K562 (cell line): ENCODE data around the gene CFHR4. TPM values are rescaled to one million over a fixed set of nuclear protein-coding genes. Genes with fewer than 3 reads are reported as not detected.

Source experiments
- ATAC-seq: fragments of 200-7000 bp; cut with Tn5 transposase; 3 replicates; pipeline ENCODE4 v1.9.1; 2020; ENCODE audit warnings: moderate library complexity
- BruUV-seq: library from RNA; stranded (reverse); fragments of 400-500 nt; replicated peaks from 2 replicates; lab custom pipeline; 2021; lab: Mats Ljungman, UMichigan
- CTCF ChIA-PET: fragments of 300-600 bp; formaldehyde crosslinking; extraction: SDS; loops from one replicate; lab custom pipeline; 2021; ENCODE audit warnings: low intra/inter-chr PET ratio; lab: Yijun Ruan, JAX
- POLR2A ChIA-PET: fragments of 300-600, 350-650 bp; sonication (Branson Sonifier 250); formaldehyde crosslinking; extraction: SDS; loops from one replicate; lab custom pipeline; 2021; ENCODE audit warnings: antibody characterized with exemption, inconsistent platforms; lab: Yijun Ruan, JAX
- DNase-seq, 4 experiments: peaks; one replicate each; pipeline versions ENCODE4 v3.0.0 to v3.0.0-alpha.2; 2011 to 2018; ENCODE audit warnings: low spot score in 3 of 4, mixed read lengths in 3 of 4; ENCODE audit errors: extremely low read depth in 1 of 4
- FAIRE-seq: peaks from 2 replicates; lab custom pipeline; 2011; peaks lifted over from hg19 to GRCh38; lab: Jason Lieb, UNC
- H2AFZ ChIP-seq: 2 replicates; pipeline ENCODE4 v1.6.0; 2011; ENCODE audit warnings: low read depth, low read length, control low read depth, inconsistent platforms
- H3K27ac ChIP-seq: fragments of 200-600 bp; 3 replicates; pipeline ENCODE4 v1.8.0; 2011; ENCODE audit warnings: low read depth, mild to moderate bottlenecking, control low read depth, inconsistent platforms, low read length, moderate library complexity, mixed read lengths; ENCODE audit errors: extremely low read depth
- H3K27me3 ChIP-seq, 2 experiments: fragments of 300-600 bp in 1 of 2; 2 replicates in 1 of 2; 3 replicates in 1 of 2; pipeline versions ENCODE4 v1.6.0 to v1.8.0; 2011; ENCODE audit warnings: inconsistent platforms in 2 of 2, low read length in 2 of 2, mild to moderate bottlenecking in 1 of 2, mixed read lengths in 1 of 2, moderate library complexity in 1 of 2; ENCODE audit not compliant: control insufficient read depth in 2 of 2, insufficient read depth in 2 of 2
- H3K36me3 ChIP-seq: fragments of 300-600 bp; 3 replicates; pipeline ENCODE4 v1.8.0; 2011; ENCODE audit warnings: mild to moderate bottlenecking, low read length, inconsistent platforms; ENCODE audit not compliant: control insufficient read depth, insufficient read depth
- H3K4me1 ChIP-seq, 2 experiments: fragments of 200-600 bp in 1 of 2; replicated peaks in 1 of 2; 2 replicates in 1 of 2; 3 replicates in 1 of 2; pipeline versions ENCODE4 v1.5.1 to v1.8.0; 2011; ENCODE audit warnings: inconsistent platforms in 2 of 2, low read length in 2 of 2, mild to moderate bottlenecking in 1 of 2, mixed read lengths in 1 of 2, moderate library complexity in 1 of 2; ENCODE audit not compliant: control insufficient read depth in 2 of 2, insufficient read depth in 2 of 2
- H3K4me2 ChIP-seq: 2 replicates; pipeline ENCODE4 v1.6.1; 2011; ENCODE audit warnings: low read length, control low read depth, inconsistent platforms, mixed read lengths; ENCODE audit not compliant: insufficient read depth
- H3K4me3 ChIP-seq: fragments of 200-600 bp; sonication (generic), shearing (Covaris generic); 2 replicates; pipeline ENCODE4 v1.5.1; 2016; ENCODE audit warnings: control low read depth, inconsistent platforms
- H3K79me2 ChIP-seq: fragments of 200-600 bp; 3 replicates; pipeline ENCODE4 v1.8.0; 2011; ENCODE audit warnings: low read length, inconsistent platforms; ENCODE audit not compliant: control insufficient read depth, insufficient read depth
- H3K9ac ChIP-seq, 2 experiments: 2 replicates each; pipeline versions ENCODE4 v1.6.0 to v1.6.1; 2011; ENCODE audit warnings: low read depth in 2 of 2, low read length in 2 of 2, control low read depth in 1 of 2, inconsistent platforms in 1 of 2, mild to moderate bottlenecking in 1 of 2, mixed read lengths in 1 of 2; ENCODE audit not compliant: insufficient read depth in 1 of 2
- H3K9me1 ChIP-seq: one replicate; pipeline ENCODE4 v1.6.0; 2011; ENCODE audit warnings: inconsistent platforms, mild to moderate bottlenecking, low read length, moderate library complexity; ENCODE audit not compliant: control insufficient read depth, insufficient read depth
- H3K9me3 ChIP-seq: replicated peaks from 2 replicates; pipeline ENCODE4 v1.5.1; 2011; ENCODE audit warnings: low read depth, low read length, inconsistent platforms; ENCODE audit not compliant: control insufficient read depth, insufficient read depth
- H4K20me1 ChIP-seq: replicated peaks from 2 replicates; pipeline ENCODE4 v1.6.1; 2011; ENCODE audit warnings: low read length, inconsistent platforms, mixed read lengths; ENCODE audit not compliant: control insufficient read depth, insufficient read depth
- DPF2 ChIP-seq: fragments of 450-650 bp; IDR thresholded peaks from 2 replicates; pipeline ENCODE4 v1.6.1; 2016
- ERF ChIP-seq: fragments of 450-650 bp; formaldehyde crosslinking; IDR thresholded peaks from 2 replicates; pipeline ENCODE4 v1.4.0; 2020; ENCODE audit warnings: mild to moderate bottlenecking, mixed read lengths
- KAT7 ChIP-seq: sonication (generic); formaldehyde crosslinking; IDR thresholded peaks from 2 replicates; pipeline ENCODE4 v1.8.0; 2022; ENCODE audit warnings: missing genetic modification reagents, mild to moderate bottlenecking, borderline replicate concordance
- KLF1 ChIP-seq: fragments of 450-650 bp; IDR thresholded peaks from 2 replicates; pipeline ENCODE4 v1.6.1; 2016; ENCODE audit warnings: missing genetic modification characterization, missing compliant biosample characterization
- NELFE ChIP-seq: IDR thresholded peaks from 2 replicates; pipeline ENCODE4 v1.6.1; 2011; ENCODE audit warnings: mild to moderate bottlenecking; ENCODE audit not compliant: insufficient read depth, insufficient read length
- NONO ChIP-seq, 2 experiments: fragments of 200-400 bp in 1 of 2; fragments of 450-650 bp in 1 of 2; formaldehyde crosslinking in 1 of 2; IDR thresholded peaks; 2 replicates each; pipeline ENCODE4 v1.6.1; 2017; ENCODE audit warnings: low read depth in 2 of 2, mild to moderate bottlenecking in 2 of 2, moderate library complexity in 2 of 2, low read length in 1 of 2
- NR2C1 ChIP-seq, 2 experiments: fragments of 450-650 bp; IDR thresholded peaks; 2 replicates each; pipeline ENCODE4 v1.6.1; 2017; ENCODE audit warnings: mild to moderate bottlenecking in 2 of 2, antibody characterized with exemption in 1 of 2, inconsistent platforms in 1 of 2, missing compliant biosample characterization in 1 of 2, missing genetic modification characterization in 1 of 2
- PML ChIP-seq: IDR thresholded peaks from 2 replicates; pipeline ENCODE4 v1.6.1; 2012; ENCODE audit warnings: low read length, inconsistent platforms
- POLR2B ChIP-seq: fragments of 450-650 bp; IDR thresholded peaks from 2 replicates; pipeline ENCODE4 v1.6.1; 2018; ENCODE audit warnings: low read depth; ENCODE audit not compliant: partially characterized antibody
- POLR2G ChIP-seq: fragments of 200-400 bp; formaldehyde crosslinking; IDR thresholded peaks from 2 replicates; pipeline ENCODE4 v1.6.1; 2017; ENCODE audit warnings: low read depth, mild to moderate bottlenecking, antibody characterized with exemption, low read length, moderate library complexity
- SREBF2 ChIP-seq: sonication (generic); formaldehyde crosslinking; IDR thresholded peaks from 2 replicates; pipeline ENCODE4 v1.4.0; 2020; ENCODE audit warnings: mild to moderate bottlenecking, missing genetic modification reagents
- ZFP30 ChIP-seq: fragments of 250-450 bp; sonication (Bioruptor Pico); IDR thresholded peaks from 2 replicates; pipeline ENCODE4 v1.8.0; 2022; ENCODE audit warnings: moderate library complexity, mild to moderate bottlenecking, inconsistent platforms, borderline replicate concordance
- ZNF174 ChIP-seq: fragments of 250-450 bp; sonication (Bioruptor Pico); IDR thresholded peaks from 2 replicates; pipeline ENCODE4 v1.4.0; 2020; ENCODE audit warnings: mild to moderate bottlenecking
- ZNF316 ChIP-seq: fragments of 450-650 bp; IDR thresholded peaks from 2 replicates; pipeline ENCODE4 v1.6.1; 2016
- WGBS: fragments of 100-300 bp; shearing (Covaris generic); methylation state at CpG from one replicate; pipeline ENCODE4 v1.1.6; 2016; ENCODE audit warnings: low coverage, mixed read lengths; ENCODE audit not compliant: insufficient coverage; ENCODE audit errors: missing lambda C conversion rate; 5-methylcytosine and 5-hydroxymethylcytosine counted together
- in situ Hi-C: fragments of 300-500 bp; cut with MboI; formaldehyde crosslinking; loops from 4 replicates; pipeline ENCODE4 v1.15.0; 2018; ENCODE audit warnings: inconsistent platforms, mixed read lengths
- intact Hi-C: fragments of 100-400 bp; cut with micrococcal nuclease; formaldehyde crosslinking; loops from 2 replicates; pipeline ENCODE4 v1.14.2; 2022
- polyA plus RNA-seq, 8 experiments: library from polyadenylated mRNA; depleted of rRNA in 4 of 8; stranded (reverse) in 5 of 8; unstranded in 3 of 8; fragments of >200 nt; fragmentation: Nextera tagmentation in 2 of 8; fragmentation: Illumina TruSeq in 1 of 8; extraction: Ambion mirVana in 2 of 8; extraction: Trizol in 1 of 8; gene quantifications; 2 replicates each; pipeline versions ENCODE4 v1.2.1 to v1.2.3, GENCODE V29; 2011 to 2014; ENCODE audit warnings: inconsistent platforms in 1 of 8, missing spikeins in 1 of 8
- total RNA-seq, 7 experiments: library from RNA; depleted of rRNA in 6 of 7; stranded (reverse); fragments of >200 nt in 6 of 7; fragmentation: Illumina TruSeq in 2 of 7; extraction: Trizol in 2 of 7; gene quantifications; 2 replicates each; pipeline versions ENCODE4 v1.2.1 to v1.2.3, GENCODE V29; 2011 to 2021; ENCODE audit warnings: low replicate concordance in 1 of 7
- TF ChIP-seq, protein P1 (sequence below), 2 experiments: IDR thresholded peaks in 1 of 2; conservative IDR thresholded peaks in 1 of 2; 2 replicates each; pipeline ENCODE4 v1.6.1; 2016; ENCODE audit warnings: low read depth in 2 of 2, mild to moderate bottlenecking in 1 of 2, missing compliant biosample characterization in 1 of 2, missing genetic modification characterization in 1 of 2, moderate library complexity in 1 of 2
- TF ChIP-seq, protein P2 (sequence below), 2 experiments: fragments of 200-800 bp in 1 of 2; sonication (Bioruptor generic) in 1 of 2; sonication (generic) in 1 of 2; formaldehyde crosslinking in 1 of 2; IDR thresholded peaks in 1 of 2; conservative IDR thresholded peaks in 1 of 2; 2 replicates each; pipeline versions ENCODE4 v1.5.0 to v1.6.1; 2016 to 2020; ENCODE audit warnings: missing compliant biosample characterization in 1 of 2, missing genetic modification characterization in 1 of 2, missing genetic modification reagents in 1 of 2
- TF ChIP-seq, protein P3 (sequence below): fragments of 250-450 bp; sonication (Bioruptor Pico); IDR thresholded peaks from 2 replicates; pipeline ENCODE4 v1.8.0; 2021; ENCODE audit warnings: borderline replicate concordance, mild to moderate bottlenecking, moderate library complexity; ENCODE audit not compliant: poor library complexity, severe bottlenecking

The CFHR4 gene
- total and polyA plus RNA-seq, 9 of the 15 experiments (the other 6 are each of a cell fraction or from before 2014, with no cell fraction given): 0.04 to 0.13 TPM; not detected in 7

DNA sequence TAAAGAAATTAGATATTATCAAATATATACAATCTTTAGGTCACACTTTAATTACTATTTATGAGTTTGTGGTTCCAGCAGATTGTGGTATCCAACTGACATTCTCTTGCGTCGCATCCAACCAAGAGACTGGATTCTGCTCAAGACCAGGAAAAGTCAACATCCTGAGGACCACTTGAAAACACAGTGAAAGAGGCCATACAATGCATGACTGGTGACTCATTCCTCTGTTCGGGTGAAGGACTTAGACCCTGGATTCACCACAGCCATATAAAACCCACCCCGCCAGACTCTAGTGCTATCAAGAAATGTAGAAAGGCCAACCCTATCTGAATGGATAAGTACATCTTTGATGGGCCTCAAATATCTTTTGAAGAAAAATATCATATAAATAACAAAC, 14.5 kb upstream of the CFHR4 start:
- ChIA-PET CTCF (no interaction called here), POLR2A (no interaction called here)
- in situ Hi-C loops: no loop called here
- BruUV-seq: no TSS peak
- no peak for ATAC-seq
- Histone ChIP-seq H3K36me3 (no peaks in the 10 kb centered on the region), H3K4me1 (peaks cover 0 to 3% of the 10 kb centered on the region in 2 experiments; a peak in 1 of 5 replicates), H3K79me2 (no peaks in the 10 kb centered on the region), H3K9me1 (no peaks in the 10 kb centered on the region), H4K20me1 (no peaks in the 10 kb centered on the region)
- DNase-seq: no peak
- WGBS: 24% methylated on average over 4 of the region's 4 CpGs
- FAIRE-seq: no peak
- TF ChIP-seq ZFP30 (CRISPR knock-in tag) (no peak), ZNF316 (no peak), PML (no peak), SREBF2 (no peak), POLR2B (no peak), ERF (no peak), KAT7 (CRISPR knock-in tag) (no peak), NONO (IDR thresholded peaks at IDR 0.05; ENCODE audit: low read depth in 2 of 2, low read length in 1 of 2) (no peak), ZNF174 (CRISPR knock-in tag) (no peak), KLF1 (tag) (no peak), NELFE (no peak), NR2C1 (IDR thresholded peaks at IDR 0.05) (no peak), NR2C1 (tag; IDR thresholded peaks at IDR 0.05) (no peak), POLR2G (no peak), DPF2 (no peak)
- TF ChIP-seq, protein P1, sequence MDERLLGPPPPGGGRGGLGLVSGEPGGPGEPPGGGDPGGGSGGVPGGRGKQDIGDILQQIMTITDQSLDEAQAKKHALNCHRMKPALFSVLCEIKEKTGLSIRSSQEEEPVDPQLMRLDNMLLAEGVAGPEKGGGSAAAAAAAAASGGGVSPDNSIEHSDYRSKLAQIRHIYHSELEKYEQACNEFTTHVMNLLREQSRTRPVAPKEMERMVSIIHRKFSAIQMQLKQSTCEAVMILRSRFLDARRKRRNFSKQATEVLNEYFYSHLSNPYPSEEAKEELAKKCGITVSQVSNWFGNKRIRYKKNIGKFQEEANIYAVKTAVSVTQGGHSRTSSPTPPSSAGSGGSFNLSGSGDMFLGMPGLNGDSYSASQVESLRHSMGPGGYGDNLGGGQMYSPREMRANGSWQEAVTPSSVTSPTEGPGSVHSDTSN (CRISPR knock-in tag; IDR thresholded peaks at IDR 0.05; ENCODE audit: low read depth): no peak
- TF ChIP-seq, protein P1 (tag; conservative IDR thresholded peaks at IDR 0.05; ENCODE audit: low read depth): no peak
- TF ChIP-seq, protein P2, sequence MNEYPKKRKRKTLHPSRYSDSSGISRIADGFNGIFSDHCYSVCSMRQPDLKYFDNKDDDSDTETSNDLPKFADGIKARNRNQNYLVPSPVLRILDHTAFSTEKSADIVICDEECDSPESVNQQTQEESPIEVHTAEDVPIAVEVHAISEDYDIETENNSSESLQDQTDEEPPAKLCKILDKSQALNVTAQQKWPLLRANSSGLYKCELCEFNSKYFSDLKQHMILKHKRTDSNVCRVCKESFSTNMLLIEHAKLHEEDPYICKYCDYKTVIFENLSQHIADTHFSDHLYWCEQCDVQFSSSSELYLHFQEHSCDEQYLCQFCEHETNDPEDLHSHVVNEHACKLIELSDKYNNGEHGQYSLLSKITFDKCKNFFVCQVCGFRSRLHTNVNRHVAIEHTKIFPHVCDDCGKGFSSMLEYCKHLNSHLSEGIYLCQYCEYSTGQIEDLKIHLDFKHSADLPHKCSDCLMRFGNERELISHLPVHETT (CRISPR knock-in tag; conservative IDR thresholded peaks at IDR 0.05 in 1 of 2, IDR thresholded peaks at IDR 0.05 in 1 of 2): no peak
- TF ChIP-seq, protein P3, sequence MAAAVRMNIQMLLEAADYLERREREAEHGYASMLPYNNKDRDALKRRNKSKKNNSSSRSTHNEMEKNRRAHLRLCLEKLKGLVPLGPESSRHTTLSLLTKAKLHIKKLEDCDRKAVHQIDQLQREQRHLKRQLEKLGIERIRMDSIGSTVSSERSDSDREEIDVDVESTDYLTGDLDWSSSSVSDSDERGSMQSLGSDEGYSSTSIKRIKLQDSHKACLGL (CRISPR knock-in tag): no peak
- TF ChIP-seq, all 486 proteins: peak for 0
- no peak overlapping the region for H3K4me3 ChIP-seq
- H3K27me3 ChIP-seq: no peaks in the 10 kb centered on the region; a peak in 1 of 5 replicates
- no peak overlapping the region for H3K4me2 ChIP-seq
- no peak overlapping the region for H2AFZ ChIP-seq
- no peak overlapping the region for H3K9ac ChIP-seq
- no peak overlapping the region for H3K27ac ChIP-seq
- intact Hi-C loops: no loop called here
- H3K9me3 ChIP-seq: no peaks in the 10 kb centered on the region
